ENCODE measurements around the gene EID1.

EID1 gene

DNA sequence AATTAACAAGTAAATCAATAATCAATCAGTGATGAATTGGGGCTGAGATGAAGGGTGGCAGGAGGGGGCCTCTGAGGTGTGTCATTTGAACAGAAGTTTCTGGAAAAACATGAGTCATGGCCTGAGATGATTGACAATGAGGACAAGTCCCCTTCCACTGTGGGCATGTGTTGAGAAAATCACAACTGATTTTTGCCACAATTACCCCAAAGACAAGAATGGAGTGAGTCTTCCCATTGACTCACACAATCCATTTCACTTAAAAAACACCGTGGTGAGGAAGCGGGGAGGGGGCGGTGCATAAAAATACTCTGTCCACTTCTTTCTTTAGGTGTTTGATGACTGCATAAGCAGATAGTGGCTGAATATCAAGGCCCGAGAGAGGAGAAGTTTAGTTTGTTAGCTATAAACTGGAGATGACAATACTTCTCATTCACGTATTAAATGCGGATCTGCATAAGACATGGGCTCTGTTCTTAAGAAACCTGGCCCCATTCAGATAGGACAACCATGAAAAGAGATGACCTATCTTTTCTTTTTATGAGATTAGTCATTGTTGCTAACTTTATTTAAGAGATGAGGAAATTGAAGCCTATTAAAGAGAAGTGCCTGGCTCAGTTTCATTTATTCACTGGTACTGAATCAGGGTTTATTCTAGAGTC, 51.1 kb downstream of the EID1 start:
- TF ChIP-seq, protein P1, sequence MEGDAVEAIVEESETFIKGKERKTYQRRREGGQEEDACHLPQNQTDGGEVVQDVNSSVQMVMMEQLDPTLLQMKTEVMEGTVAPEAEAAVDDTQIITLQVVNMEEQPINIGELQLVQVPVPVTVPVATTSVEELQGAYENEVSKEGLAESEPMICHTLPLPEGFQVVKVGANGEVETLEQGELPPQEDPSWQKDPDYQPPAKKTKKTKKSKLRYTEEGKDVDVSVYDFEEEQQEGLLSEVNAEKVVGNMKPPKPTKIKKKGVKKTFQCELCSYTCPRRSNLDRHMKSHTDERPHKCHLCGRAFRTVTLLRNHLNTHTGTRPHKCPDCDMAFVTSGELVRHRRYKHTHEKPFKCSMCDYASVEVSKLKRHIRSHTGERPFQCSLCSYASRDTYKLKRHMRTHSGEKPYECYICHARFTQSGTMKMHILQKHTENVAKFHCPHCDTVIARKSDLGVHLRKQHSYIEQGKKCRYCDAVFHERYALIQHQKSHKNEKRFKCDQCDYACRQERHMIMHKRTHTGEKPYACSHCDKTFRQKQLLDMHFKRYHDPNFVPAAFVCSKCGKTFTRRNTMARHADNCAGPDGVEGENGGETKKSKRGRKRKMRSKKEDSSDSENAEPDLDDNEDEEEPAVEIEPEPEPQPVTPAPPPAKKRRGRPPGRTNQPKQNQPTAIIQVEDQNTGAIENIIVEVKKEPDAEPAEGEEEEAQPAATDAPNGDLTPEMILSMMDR (IDR thresholded peaks at IDR 0.05; ENCODE audit: extremely low read depth, insufficient read depth, missing control alignments): no peak
- in situ Hi-C loops (cut with MboI; ENCODE audit: low pct_unique_long_range_greater_than_20kb, low sequenced_read_pairs, unreplicated experiment): no loop called here
- DNase-seq (ENCODE audit: low spot score): no peak

DNA sequence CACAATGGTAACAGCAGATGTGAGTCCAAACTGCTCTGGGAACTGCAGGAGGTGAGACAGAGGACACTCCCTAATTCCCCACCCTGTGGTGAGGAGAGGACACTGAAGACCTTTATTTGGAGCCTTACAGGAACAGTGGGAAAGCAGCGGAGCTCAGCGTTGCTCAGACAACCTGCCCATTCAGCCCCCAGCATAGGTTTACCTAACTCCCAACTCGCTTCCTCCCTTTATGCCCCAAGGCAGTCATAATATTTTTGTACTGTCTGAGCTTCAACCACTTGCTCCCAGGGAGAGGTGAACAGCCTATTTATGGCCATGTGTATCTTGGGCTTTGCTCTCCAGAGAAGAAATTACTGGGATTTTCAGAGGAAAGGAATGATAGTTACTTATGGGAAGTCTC, 51.7 kb downstream of the EID1 start:
- TF ChIP-seq, protein P1 (IDR thresholded peaks at IDR 0.05; ENCODE audit: extremely low read depth, insufficient read depth, missing control alignments): no peak
- in situ Hi-C loops (cut with MboI; ENCODE audit: low pct_unique_long_range_greater_than_20kb, low sequenced_read_pairs, unreplicated experiment): no loop called here
- no peak for DNase-seq (ENCODE audit: low spot score)
